Adrenal gland (tissue), 12 donors: ENCODE results near the gene EPHA10. TPM values are rescaled to one million over a fixed set of nuclear protein-coding genes. Genes with fewer than 3 reads are reported as not detected.

Experiments used
- DNase-seq, 7 donors: peaks; one replicate each; pipeline ENCODE4 v3.0.0-alpha.2; 2019 to 2020
- H3K27ac ChIP-seq, 5 donors: fragments of 200-600 bp; sonication (generic) in 4 of 5; 1 replicate in 3 of 5; 2 replicates in 2 of 5; pipeline versions ENCODE4 v1.5.1 to v1.8.0; 2016 to 2020; ENCODE audit warnings: mild to moderate bottlenecking in 1 of 5
- H3K27me3 ChIP-seq: fragments of 200-600 bp; 2 replicates; pipeline ENCODE4 v1.8.0; 2021
- H3K36me3 ChIP-seq, 2 donors: fragments of 200-600 bp; replicated peaks in 1 of 2; 1 replicate in 1 of 2; 2 replicates in 1 of 2; pipeline versions ENCODE4 v1.5.1 to v1.8.0; 2018 to 2022
- H3K4me1 ChIP-seq, 2 donors: fragments of 200-600 bp; replicated peaks in 1 of 2; 1 replicate in 1 of 2; 2 replicates in 1 of 2; pipeline versions ENCODE4 v1.5.1 to v1.8.0; 2018 to 2021
- H3K4me3 ChIP-seq, 4 donors: fragments of 200-600 bp; sonication (generic) in 3 of 4; one replicate each; pipeline ENCODE4 v1.5.1; 2016 to 2018
- H3K9me3 ChIP-seq, 3 donors: fragments of 200-600 bp; sonication (generic) in 1 of 3; replicated peaks in 1 of 3; 1 replicate in 2 of 3; 2 replicates in 1 of 3; pipeline versions ENCODE4 v1.5.1 to v1.8.0; 2016 to 2021
- CTCF ChIP-seq, 6 experiments: fragments of 450-650 bp in 4 of 6; fragments of 200-600 bp in 2 of 6; sonication (generic) in 1 of 6; IDR thresholded peaks; 1 replicate in 5 of 6; 2 replicates in 1 of 6; pipeline versions ENCODE4 v1.5.1 to v1.8.0; 2016 to 2021; ENCODE audit warnings: antibody characterized with exemption in 6 of 6, mild to moderate bottlenecking in 2 of 6, moderate library complexity in 1 of 6
- POLR2A ChIP-seq, 2 donors: fragments of 450-650 bp; IDR thresholded peaks; one replicate each; pipeline ENCODE4 v1.6.1; 2017; ENCODE audit warnings: antibody characterized with exemption in 2 of 2, mild to moderate bottlenecking in 2 of 2, moderate library complexity in 1 of 2
- WGBS, 4 donors: extraction: QIAGEN DNeasy Blood & Tissue Kit in 2 of 4; methylation state at CpG; one replicate each; pipeline versions ENCODE4 v1.1.5 to v1.1.7; 2013 to 2017; 5-methylcytosine and 5-hydroxymethylcytosine counted together
- intact Hi-C, 2 donors: fragments of 100-400 bp; cut with DNase I; formaldehyde crosslinking; loops; one replicate each; pipeline versions ENCODE4 v1.14.1 to v1.15.0; 2022 to 2023
- polyA plus RNA-seq, 3 donors: library from polyadenylated mRNA; stranded (reverse); fragments of 200-250 nt in 2 of 3; fragments of 350-450 nt in 1 of 3; fragmentation: Illumina TruSeq in 1 of 3; extraction: RNeasy Lipid Tissue Mini Kit (QIAGEN cat#74804) in 1 of 3; gene quantifications; one replicate each; pipeline ENCODE4 v1.2.3, GENCODE V29; 2013 to 2014
- total RNA-seq, 9 donors: library from RNA; depleted of rRNA in 4 of 9; stranded (reverse); fragments of >200 nt in 4 of 9; fragments of 120-200 nt in 1 of 9; fragmentation: NEBNext Ultra II Directional in 1 of 9; extraction: Animal tissue kit (Norgen Biotek cat#: 25700) in 1 of 9; gene quantifications; one replicate each; pipeline versions ENCODE4 v1.1.0 to v1.2.4, GENCODE V29; 2013 to 2023
- donor health status: healthy with polysubstance abuse.
- donor health status: Bipolar disorder and iron deficiency.
- donor health status: DM: yes; HTN: yes; CAD: no.
- donor health status: DM: no; HTN: no; CAD: no.
- donor health status: DM: no; HTN: no; CAD: no.
- donor health status: DM: yes; HTN: yes; CAD: no.

EPHA10 gene
- total and polyA plus RNA-seq, 12 donors = 0.06 to 3.9 (median 0.48) TPM

- no peaks in the 10 kb centered on the region for H3K36me3 ChIP-seq
- H3K27me3 ChIP-seq = peaks cover 49% of the 10 kb centered on the region
- no peaks in the 10 kb centered on the region for H3K9me3 ChIP-seq
- no peak for TF ChIP-seq CTCF (IDR thresholded peaks at IDR 0.05)
- TF ChIP-seq POLR2A (IDR thresholded peaks at IDR 0.05) = no peak
- H3K4me3 ChIP-seq = no peak overlapping the region
- intact Hi-C loops = no loop called here
- no peak overlapping the region for H3K27ac ChIP-seq
- no peak for DNase-seq
- 46 to 70% (median 59%) methylated on average over 2 of the region's 2 CpGs for WGBS, 4 donors
- H3K4me1 ChIP-seq = no peaks in the 10 kb centered on the region
These were observed 2.4 kb downstream of the EPHA10 start for GRCh38 chr1:37762516-37762915.

- no peak for TF ChIP-seq POLR2A (IDR thresholded peaks at IDR 0.05)
- no peak for TF ChIP-seq CTCF (IDR thresholded peaks at IDR 0.05)
- no peak for DNase-seq
- Histone ChIP-seq H3K4me3 (no peak overlapping the region), H3K9me3 (no peaks in the 10 kb centered on the region), H3K27me3 (peaks cover 49% of the 10 kb centered on the region), H3K36me3 (no peaks in the 10 kb centered on the region), H3K4me1 (no peaks in the 10 kb centered on the region), H3K27ac (no peak overlapping the region)
- intact Hi-C loops = no loop called here
- 45 to 59% (median 52%) methylated on average over 9 to 68 of the region's 68 CpGs for WGBS, 4 donors
These were observed 3.4 kb downstream of the EPHA10 start for GRCh38 chr1:37761416-37762095.

GRCh38 chr1:37759451-37759850 is 5.5 kb downstream of the EPHA10 start:
- intact Hi-C loops = no loop called here
- peaks cover 31% of the 10 kb centered on the region for H3K27me3 ChIP-seq
- no peaks in the 10 kb centered on the region for H3K4me1 ChIP-seq
- DNase-seq = no peak
- no peak overlapping the region for H3K27ac ChIP-seq
- TF ChIP-seq CTCF (IDR thresholded peaks at IDR 0.05) (no peak), POLR2A (IDR thresholded peaks at IDR 0.05) (no peak)
- H3K36me3 ChIP-seq = no peaks in the 10 kb centered on the region
- WGBS, 4 donors = 68 to 78% (median 72%) methylated on average over 2 of the region's 2 CpGs
- H3K4me3 ChIP-seq = no peak overlapping the region
- H3K9me3 ChIP-seq = no peaks in the 10 kb centered on the region

GRCh38 chr1:37755951-37756560 is 8.9 kb downstream of the EPHA10 start:
- no peak for TF ChIP-seq POLR2A (IDR thresholded peaks at IDR 0.05)
- no peak for TF ChIP-seq CTCF (IDR thresholded peaks at IDR 0.05)
- H3K27ac ChIP-seq = no peak overlapping the region
- peak in 1 of 7 donors; percentile 25 for DNase-seq
- 52 to 67% (median 61%) methylated on average over 4 of the region's 4 CpGs for WGBS, 4 donors
- H3K4me3 ChIP-seq = no peak overlapping the region
- peaks cover 23% of the 10 kb centered on the region for H3K27me3 ChIP-seq
- H3K4me1 ChIP-seq = no peaks in the 10 kb centered on the region
- H3K9me3 ChIP-seq = no peaks in the 10 kb centered on the region
- intact Hi-C loops = no loop called here
- H3K36me3 ChIP-seq = no peaks in the 10 kb centered on the region
